NCI-H2227 (cell line): ENCODE data around the gene YIPF2.
"Not testable (repeated sequence)": the region's sequence is repeated elsewhere in the genome, so short reads cannot be mapped to it uniquely, and the experiment has no call there.

Experiments
- DNase-seq: peaks from one replicate; lab custom pipeline; 2025; ENCODE audit not compliant: unreplicated experiment; lab: John Stamatoyannopoulos, UW

The YIPF2 gene

DNA sequence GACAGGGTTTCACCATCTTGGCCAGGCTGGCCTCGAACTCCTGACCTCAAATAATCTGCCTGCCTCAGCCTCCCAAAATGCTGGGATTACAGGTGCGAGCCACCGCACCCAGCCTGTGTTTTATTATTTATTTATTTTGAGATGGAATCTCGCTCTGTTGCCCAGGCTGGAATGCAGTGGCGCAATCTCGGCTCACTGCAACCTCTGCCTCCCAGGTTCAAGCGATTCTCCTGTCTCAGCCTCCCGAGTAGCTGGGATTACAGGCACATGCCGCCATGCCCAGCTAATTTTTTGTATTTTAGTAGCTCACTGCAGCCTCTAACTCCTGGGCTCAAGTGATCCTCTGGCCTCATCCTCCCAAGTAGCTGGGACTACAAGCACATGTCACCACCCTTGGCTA, 50.8 kb downstream of the YIPF2 start:
- not testable (repeated sequence) for DNase-seq

DNA sequence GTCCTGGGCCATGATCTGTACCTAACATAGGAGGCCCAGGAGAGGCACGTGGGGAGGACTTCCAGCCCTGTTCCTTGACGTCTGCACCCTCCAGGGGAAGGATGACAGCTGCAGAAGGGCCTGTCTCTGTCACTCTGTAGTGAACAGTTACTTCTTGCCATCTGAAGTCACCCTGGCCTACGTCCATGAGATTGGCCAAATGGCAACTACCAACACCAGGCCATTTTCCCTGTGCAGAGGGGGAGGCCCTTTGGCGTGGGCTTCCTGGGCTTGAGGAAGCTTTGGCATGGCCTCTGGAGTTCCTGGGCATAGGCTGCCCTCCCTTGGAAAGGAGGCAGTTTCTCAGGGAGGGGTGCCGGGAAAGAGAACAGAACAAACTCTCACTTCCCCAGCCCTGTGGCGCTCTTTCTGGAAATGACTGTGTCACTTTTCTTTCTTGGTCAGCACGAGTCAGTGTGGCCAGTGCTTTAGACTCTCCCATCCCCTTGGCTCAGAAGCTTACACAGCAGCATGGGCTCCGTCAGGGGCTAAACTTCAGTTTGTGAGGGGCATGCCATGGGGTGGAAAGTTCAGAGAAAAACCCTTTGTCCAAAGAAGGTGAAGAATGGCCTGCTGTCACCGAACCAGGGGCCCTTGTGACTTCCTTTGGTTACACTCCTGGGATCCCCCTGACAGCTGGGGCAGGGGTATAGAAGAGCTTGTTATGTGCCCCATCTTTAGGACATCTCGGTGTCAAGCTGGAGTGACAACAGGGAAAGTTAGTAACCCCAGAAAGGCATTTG, 51.8 kb downstream of the YIPF2 start:
- DNase-seq, result no peak

DNA sequence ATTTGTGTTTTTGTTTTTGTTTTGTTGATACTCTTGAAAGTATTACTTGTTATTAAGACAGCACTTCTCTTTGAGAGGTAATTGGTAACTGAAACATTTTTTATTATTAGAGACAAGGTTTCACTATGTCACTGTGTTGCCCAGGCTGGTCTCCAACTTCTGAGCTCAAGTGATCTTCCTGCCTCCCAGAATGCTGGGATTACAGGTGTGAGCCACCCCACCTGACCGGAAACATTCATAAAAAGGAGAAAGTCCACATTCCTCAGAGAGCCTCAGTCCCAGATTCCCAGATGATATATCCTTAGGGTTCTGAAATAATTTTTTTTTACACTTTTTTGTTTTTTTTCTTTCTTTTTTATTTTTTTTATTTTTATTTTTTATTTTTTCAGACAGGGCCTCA, 54.4 kb downstream of the YIPF2 start:
- no peak for DNase-seq

- DNase-seq, result no peak
Observed at GRCh38 chr19:10872546-10873107, 55.8 kb downstream of the YIPF2 start.
